Pons (tissue), 1 donor: ENCODE measurements around the gene KLHL14.
"Not testable (repeated sequence)": the region's sequence is repeated elsewhere in the genome, so short reads cannot be mapped to it uniquely, and the experiment has no call there.

Experiments
- DNase-seq: peaks from one replicate; pipeline ENCODE4 v3.0.0-alpha.2; 2016; ENCODE audit warnings: low spot score

KLHL14 gene, protein sequence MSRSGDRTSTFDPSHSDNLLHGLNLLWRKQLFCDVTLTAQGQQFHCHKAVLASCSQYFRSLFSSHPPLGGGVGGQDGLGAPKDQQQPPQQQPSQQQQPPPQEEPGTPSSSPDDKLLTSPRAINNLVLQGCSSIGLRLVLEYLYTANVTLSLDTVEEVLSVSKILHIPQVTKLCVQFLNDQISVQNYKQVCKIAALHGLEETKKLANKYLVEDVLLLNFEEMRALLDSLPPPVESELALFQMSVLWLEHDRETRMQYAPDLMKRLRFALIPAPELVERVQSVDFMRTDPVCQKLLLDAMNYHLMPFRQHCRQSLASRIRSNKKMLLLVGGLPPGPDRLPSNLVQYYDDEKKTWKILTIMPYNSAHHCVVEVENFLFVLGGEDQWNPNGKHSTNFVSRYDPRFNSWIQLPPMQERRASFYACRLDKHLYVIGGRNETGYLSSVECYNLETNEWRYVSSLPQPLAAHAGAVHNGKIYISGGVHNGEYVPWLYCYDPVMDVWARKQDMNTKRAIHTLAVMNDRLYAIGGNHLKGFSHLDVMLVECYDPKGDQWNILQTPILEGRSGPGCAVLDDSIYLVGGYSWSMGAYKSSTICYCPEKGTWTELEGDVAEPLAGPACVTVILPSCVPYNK

DNA sequence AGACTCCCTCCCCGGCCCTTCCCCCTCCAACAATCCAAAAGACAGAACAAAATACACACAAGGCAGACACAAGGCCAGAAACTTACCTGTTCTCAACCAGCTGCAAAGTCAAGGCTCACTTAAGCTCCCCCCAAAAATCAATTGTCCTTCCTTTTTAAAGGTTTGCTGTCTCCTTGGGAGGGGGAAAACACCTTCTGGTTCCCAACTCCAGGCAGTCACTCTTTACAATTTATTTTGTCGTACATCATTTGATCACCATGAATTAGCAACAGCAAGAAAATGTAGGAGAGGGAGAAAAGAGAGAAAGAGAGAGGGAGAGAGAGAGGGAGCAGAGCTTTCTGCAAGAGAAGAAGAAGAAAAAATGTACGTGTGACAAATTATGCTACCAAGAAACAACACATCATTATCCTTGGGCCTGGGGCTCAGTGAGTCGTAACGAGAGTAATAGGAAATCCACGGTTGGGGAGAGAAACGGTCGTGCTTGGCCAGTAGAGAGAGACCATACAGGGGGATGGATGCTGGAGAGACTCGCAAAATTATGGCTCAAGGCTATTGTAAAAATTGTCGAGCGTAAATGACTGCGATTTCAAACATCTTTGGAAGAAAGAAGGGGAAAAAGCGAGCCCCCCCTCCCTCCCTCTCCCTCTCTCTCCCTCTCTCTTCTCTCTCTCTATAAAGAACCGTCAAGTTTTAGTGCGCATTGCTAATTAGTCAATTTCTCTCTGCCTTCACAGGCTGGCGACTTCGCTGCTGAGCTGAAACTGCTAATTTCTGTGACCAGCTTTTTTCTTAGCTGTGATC lies at the start of gene KLHL14:
KLHL14 (minus strand) TSS at position 443 of the 801 bp plus-strand sequence. CDS start 2,432 bp downstream, outside the sequence.
- DNase-seq, result no peak

DNA sequence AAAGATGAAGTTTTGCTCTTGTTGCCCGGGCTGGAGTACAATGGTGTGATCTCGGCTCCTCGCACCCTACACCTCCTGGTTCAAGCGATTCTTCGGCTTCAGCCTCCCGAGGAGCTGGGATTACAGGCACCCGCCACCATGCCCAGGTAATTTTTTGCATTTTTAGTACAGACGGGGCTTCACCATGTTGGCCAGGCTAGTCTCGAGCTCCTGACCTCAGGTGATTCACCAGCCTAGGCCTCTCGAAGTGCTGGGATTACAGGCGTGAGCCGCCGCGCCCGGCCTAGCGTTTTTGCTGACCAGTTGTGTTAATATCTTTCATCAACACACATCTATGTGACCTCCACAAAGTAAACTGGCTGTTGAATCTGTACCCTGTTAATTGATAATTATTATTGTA lies 49.4 kb upstream of the KLHL14 start:
- no peak for DNase-seq

DNA sequence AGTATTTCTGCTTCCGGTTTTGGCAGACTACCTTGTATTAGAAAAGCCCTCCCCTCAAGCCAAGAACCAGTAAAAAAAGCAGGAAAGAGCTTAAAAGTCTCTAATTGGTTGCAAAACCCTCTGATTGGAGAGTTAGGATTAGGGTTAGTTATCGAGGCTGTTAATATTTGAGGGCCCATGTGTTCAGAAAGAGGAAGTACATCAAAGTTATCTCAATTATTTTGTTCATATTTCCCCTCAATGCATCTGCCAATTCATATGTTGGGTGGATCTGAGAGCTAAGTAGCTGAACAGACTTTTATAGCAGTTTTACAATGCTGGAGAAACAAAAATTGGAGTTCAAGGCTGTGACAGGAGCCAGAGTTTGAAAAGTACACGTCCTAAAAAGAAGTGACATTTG lies 43.1 kb upstream of the KLHL14 start:
- no peak for DNase-seq

DNA sequence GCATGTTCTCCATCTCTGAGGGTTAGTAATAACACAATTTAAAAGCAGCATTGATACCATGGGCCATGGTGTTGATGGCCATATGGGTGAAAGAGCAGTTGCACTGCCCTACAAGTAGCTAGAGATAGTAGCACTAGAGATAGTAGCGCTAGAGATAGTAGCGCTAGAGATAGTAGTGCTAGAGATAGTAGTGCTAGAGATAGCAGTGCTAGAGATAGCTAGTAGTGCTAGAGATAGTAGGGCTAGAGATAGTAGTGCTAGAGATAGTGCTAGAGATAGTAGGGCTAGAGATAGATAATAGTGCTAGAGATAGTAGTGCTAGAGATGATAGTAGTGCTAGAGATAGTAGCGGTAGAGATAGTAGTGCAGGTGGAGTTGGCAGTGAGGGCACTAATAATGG lies 39.5 kb upstream of the KLHL14 start:
- no peak for DNase-seq

DNA sequence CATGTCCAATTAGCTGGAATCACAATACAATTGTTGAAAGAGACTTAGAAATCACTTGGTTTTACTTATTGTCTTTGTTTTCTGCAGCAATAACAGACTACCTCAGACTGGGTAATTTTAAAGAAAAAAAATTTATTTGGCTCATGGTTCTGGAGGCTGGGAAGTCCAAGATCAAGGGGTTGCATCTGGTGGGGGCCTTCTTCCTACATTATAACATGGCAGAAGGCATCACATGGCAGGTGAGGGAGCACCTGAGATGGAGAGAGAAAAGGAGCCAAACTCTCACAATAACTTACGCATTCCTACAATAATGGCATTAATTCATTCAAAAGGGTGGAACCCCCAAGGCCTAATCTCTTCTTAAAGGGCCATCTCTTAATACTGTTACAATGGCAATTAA lies 37.5 kb upstream of the KLHL14 start:
- no peak for DNase-seq

DNA sequence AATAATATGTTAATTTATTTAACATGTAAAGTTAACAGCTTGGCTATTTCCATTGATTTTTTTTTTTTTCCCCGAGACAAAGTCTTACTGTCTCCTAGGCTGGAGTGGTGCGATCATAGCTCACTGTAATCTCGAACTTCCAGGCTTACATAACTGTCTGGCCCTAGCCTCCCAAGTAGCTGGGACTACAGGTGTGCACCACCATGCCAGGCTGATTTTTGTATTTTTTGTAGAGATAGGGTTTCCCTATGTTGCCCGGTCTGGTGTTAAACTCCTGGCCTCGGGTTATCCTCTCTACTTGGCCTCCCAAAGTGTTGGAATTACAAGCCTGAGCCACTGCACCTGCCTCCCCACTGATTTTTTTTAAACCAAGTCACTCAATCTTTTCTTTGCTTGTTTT lies 32.5 kb upstream of the KLHL14 start:
- no peak for DNase-seq

DNA sequence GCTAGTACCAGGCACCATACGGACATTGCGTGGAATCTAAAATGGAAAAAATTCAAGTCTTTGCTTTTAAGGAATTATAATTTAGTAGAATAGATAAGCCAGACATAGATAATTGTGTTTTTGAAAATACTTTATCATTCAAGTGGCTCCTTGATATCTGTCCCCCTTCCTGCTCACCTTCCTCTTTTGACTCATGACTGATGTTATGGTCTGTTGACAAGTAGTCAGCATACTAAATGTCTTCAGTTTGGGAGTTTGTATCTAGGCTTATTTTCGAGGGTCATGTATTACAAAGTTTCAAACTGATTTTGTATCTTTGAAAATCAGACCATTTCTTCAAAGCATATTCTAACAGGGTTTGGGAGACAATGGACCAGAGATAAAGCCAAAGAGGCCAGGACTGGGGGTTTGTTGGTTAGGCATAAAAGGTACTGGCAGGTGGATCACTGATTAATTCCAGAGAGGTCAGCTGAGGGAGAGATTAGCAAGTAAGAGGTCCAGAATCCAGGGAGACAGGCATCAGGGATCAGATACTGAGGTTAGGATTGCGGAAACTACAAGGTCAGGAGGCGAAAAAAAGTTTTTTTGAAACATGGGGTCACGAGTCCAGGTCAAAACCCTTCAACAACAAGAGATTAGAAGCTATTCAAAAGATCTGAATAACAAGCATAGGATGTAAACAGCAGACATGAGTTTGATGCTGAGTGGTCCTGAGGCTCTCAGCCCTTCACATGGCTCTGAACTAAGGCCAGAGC lies 31.5 kb upstream of the KLHL14 start:
- no peak for DNase-seq

DNA sequence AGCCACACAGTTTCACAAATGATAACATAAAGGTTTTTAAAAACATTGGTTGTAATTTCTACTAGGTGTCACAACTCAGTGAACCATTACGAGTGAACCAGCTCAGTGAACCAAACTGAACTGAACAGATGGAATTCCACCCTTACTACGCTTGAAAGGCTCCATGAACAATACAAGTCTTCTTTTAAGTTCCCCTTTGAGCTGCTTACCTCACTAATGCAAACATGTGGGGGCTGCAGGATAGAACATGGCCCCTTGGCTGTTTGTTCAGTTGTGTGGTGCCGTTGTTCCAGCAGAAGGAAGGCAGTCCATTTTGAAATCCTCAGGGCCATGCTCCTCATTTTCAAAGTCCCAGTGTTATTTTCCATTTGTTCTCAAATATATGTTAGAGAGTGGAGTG lies 30.7 kb upstream of the KLHL14 start:
- no peak for DNase-seq

DNA sequence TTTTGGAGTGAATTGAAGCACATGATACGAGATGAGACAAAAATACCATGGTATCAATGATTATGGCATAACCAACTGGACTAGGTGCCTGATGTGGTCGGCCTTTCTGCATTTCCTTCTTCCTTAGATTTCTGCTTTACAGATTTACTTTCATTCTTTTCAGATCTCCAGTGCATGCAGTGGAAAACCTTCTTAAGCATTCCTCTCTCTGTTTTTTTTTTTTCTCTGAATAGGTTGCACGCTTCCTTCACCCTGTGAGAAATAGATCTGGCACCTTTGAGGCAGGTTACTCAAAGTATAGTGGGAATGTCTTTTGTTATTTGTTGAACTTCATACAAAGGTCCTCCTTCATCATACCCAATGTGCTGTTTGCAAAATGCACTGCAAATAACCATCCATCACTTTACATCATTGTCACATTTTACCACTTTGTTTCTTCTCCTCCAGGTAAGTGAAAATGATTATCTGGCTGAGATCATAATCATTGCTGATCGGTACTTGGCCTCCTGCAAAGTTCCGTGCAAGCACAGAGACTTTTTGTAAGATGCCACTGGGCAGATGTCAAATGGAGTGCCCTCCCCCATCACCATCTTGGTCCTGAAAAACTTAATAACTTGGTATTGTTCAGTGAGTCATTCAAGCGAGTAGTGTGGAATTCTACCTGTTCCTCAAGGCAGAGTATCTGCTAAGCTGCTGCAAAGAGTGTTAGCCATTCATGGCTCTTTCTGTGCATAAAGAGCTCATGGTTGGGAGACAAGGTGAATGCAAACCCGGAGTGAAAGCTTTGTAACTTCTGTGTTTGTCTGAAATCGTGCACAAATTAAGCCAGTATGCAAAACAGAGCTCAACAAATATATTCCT lies 30.0 kb upstream of the KLHL14 start:
- no peak for DNase-seq

DNA sequence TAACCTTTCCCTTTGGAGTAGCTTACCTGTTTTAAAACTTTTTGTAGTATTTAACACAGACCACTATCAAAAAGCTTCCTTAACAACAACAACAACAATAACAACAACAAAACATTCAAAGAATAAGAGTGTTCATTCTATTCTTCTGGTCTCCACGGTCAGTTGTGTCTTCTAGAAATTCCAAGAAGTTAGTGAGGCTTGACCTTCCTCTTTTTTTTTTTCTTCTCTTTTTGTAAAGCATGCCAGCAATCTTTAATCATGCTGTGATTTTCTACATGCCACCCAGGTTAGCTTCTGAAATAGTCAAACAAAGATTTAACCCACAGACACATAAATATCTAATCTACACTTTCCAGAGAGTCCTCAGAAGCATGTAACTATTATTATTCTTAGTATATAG lies 28.4 kb upstream of the KLHL14 start:
- DNase-seq, result no peak

DNA sequence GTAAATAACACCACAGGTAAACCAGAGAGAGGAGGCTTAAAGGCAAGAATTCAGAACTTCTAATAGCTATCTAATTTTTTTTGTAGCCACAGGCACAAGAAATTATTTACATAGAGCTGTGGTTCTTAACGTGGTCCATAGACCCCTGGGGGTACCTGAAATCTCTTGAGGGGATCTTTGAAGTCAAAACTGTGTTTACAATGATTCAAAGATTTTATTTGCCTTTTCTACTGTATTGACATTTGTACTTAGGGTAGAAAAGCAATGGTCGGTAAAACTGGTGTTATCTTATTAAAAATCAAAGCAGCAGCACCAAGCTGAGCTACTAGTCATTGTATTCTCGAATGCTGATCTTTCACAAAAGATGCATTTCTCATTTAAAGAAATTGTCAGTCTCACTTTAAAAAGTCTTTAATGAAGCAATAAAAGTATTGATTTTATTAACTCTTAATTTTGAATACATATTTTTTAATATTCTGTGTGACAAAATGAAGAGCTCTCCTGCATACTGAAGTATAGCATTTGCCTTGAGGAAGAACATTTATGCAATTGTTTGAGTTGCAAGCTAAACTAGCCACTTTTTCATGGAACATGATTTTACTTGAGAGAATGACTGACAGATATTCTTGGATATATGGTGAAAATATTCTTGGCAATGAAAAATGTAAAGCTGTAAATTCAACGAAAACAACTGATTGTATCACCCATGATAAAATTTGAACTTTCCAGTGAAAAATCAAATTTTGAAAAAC lies 25.6 kb upstream of the KLHL14 start:
- DNase-seq, result no peak

DNA sequence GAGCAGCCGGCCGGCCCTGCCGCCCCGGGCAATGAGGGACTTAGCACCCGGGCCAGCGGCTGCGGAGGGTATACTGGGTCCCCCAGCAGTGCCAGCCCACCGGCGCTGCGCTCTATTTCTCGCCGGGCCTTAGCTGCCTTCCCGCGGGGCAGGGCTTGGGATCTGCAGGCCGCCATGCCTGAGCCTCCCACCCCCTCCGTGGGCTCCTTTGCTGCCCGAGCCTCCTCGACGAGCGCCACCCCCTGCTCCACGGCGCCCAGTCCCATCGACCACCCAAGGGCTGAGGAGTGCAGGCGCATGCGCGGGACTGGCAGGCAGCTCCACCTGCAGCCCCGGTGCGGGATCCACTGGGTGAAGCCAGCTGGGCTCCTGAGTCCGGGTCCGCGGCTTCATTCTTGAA lies 21.8 kb upstream of the KLHL14 start:
- DNase-seq, result not testable (repeated sequence)

DNA sequence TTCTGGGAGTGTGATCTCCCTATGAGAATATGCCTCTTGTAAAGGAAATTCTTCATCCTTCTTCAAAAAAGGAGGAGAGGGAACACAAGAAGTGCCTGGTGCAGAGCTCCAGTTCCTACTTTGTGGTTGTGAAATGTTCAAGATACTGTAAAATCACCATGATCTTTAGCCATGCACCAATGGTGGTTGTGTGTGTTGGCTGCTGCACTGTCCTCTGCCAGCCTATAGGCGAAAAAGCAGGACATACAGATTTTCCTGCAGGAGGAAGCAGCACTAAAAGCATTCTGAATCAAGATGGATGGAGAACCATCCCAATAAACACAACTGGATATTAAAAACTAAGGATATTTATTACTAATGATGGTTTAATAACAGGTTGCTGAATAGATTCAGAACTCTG lies 6.2 kb upstream of the KLHL14 start:
- DNase-seq, result no peak

DNA sequence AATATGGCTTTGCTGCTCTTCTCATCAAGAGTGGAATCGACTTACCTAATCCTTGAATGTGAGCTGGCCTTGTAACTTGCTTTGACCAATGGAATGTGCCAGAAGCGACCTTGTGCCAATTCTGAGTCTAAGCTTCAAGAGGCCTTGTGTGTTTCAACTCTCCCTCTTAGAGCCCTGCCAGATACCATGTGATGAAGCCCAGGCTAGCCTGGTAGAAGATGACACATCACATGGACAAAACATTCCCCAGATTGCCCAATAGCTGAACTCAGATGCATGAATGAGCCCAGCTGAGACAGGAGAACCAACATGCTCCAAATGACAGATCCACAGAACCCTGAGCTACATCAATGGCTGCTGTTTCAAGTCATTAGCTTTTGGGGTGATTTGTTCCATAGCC lies 4.2 kb upstream of the KLHL14 start:
- DNase-seq, result no peak

DNA sequence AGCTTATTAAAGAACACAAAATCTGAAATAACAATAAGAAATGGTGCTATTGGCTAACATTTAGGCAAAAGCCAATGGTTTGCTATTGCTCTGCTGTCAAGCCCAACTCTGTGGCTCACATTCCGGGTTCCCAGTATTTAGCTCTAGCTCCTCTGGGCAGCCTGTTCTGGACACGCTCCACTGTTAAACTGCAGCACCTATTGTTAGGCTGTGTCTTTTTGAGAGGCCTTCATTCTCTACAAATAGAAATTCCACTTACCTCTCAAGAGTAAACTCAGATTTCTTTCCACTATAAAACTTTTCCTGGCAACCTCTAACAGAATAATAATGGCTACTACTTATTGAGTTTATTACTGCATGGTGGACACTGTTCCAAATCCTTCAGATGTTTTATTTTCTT lies 3.7 kb upstream of the KLHL14 start:
- no peak for DNase-seq

DNA sequence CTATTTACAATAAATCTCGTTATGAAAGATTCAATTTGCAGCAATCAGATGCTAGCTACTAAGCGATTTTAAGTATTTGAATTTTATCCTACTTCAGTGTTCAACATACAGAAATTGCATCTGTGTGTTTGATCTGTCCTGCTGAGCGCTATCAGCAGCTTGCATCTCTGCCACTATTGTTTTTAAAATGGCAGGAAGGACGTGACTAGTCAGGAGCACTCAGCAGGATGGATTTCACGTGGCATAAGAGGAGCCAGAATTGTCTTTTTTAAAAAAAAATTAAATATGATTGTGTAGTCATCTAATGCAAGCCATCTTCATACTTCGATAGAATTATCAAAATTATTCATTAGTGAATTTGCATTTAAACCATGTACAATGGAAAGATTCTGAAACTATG lies 2.8 kb upstream of the KLHL14 start:
- no peak for DNase-seq

DNA sequence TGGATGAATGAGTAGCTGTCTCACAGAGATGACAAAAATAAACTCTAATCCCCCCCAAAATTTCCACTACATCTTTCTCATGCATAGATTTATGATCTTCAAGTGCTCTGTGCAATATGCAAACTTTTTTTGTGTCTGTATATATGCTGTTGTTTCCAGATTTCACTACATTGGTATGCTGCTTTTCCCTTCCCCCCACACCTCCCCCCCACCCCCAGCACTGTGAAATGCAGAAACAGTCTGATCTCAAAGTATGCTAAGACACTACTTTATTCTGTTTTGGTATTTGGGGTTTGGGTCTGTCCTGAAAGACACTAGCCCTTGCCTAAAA lies 524 bp upstream of the KLHL14 start:
- no peak for DNase-seq

DNA sequence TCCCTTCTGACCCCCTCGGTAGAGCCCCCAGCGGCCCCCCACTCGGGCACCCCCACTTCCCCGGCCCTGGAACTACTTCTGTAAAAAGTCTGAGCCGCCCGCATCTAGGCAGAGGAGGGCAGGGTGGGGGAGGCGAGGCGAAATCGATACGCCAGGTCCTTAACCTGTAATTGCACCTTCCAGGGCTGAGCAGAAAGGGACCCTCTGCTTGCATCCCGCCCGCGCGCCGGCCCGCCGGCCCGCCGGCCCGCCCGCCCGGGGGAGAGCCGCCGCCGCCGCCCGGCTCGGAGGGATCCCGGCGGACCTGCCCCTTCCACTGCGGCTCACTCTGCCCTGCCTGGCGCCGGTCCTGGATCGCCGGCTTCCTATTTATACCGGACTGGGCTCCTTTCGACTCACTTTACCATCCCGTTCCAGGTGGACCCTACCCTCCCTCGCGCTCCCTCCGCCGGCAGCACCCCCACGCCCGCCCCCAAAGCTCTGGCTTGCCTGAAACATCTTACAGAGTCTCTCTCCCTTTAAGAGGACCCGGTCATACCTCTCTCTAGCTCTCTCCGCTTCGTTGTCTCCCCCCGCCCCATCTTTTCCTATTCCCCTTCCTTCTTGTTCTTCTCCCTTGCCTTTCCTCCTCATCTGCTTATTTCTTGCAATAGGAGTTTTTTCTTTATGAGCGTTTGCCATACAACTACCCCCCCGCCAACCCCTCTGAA lies 797 bp downstream of the KLHL14 start:
- DNase-seq, result no peak

DNA sequence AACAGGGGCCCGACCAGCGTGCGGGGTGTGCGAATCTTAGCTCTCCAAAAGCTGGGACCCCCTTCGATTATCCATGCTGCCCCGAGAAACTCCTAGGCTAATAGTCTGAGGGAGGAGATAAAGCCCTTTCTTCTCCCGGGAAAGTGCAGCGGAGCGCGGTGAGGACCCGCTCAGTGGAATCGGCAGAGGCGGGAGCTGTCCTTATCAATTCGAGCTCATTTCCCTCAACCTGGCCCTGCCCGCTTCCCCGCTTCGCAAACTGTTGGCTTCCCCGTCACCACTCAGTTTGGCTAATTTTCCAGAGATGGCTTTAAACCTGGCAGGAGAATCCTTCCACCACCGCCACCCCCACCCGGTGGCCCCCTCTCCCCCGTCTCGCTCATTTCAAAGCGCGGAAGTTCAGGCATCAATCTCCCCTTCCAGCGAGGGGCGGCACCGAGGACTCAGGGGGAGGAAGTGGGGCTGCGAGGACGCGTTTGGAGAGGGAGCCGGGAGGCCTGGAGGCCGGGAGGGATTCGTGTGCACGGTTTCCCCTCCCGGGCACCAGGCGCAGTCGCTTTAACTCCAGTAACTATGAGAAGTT lies 1.6 kb downstream of the KLHL14 start:
- DNase-seq, result no peak
